GM19238 (cell line): ENCODE results near the gene GNS.
"Not testable (repeated sequence)": the region's sequence is repeated elsewhere in the genome, so short reads cannot be mapped to it uniquely, and the experiment has no call there.

ENCODE experiments used
- DNase-seq: peaks from one replicate; pipeline ENCODE4 v3.0.0; 2011; ENCODE audit warnings: low spot score; ENCODE audit not compliant: insufficient read length

GNS gene

DNA sequence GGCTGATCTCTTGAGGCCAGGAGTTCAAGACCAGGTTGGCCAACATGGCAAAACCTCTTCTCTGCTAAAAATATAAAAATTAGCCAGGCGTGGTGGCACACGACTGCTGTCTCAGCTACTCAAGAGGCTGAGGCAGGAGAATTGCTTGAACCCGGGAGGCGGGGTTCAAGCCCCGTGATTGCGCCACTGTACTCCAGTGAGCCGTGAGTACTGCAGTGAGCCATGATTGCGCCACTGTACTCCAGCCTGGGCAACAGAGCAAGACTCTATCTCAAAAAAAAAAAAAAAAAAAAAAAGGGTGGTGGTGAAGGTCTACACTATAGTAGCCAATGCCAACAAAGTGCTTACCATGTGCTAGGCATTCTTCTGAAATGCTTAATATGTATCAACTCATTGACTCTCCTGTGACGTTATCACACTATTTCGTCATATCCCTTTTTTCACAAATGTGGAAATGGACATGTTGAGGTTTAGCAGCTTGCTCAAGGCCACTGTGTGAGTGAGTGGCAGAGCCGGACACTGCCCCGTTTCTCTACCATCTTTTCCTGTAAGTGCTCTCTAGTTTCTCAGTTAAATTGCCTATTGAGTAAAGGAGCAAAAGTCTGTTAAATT lies 59.6 kb downstream of the GNS start:
- no peak for DNase-seq

DNA sequence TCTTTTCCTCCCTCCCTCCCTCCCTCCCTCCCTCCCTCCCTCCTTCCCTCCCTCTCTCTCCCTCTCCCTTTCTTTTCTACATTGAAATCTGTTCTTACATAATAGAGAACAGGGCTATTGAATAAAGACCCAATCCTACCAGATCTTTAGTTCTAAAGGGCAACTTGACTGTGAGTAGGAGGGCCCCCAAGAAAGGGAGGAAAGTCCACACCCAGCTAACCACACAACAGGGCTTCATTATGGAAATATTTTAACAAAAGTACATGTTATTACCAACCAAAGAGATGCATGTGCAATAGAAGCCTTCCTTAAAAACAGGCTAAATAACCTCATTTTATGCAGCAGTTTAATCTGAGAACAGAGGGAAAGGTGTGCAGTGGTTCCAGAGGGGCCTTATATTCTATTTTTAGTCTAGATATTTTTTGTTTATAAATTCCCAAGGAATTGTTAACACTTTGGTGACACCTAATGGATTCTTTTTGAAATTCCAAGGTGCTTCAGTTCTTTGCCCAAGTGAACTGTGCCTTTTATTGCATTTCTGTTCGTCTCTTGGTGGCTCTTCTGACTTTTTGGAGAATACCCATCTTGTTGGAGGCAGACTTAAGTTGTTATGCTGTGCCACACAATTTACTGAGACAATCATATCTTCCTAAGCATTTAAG lies 63.0 kb downstream of the GNS start:
- no peak for DNase-seq

DNA sequence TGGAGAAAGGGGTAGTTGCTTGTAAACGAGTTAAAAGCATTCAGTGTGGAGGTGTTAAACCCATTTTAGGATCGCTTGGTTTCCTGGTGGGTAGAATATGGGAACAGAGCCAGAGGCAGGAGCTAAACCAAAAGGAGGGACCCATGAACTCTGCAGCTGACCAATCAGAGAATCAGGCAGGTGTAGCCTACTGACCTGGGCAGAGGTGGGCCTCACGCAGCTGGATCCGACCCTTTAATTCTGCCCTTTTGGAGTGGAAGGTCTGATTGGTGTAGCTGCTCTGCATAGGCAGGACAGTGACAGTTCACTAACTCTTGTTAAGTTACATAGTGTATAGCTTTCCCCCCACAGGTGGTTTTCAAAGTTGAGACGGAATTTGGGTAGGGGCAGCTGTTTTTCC lies 63.7 kb downstream of the GNS start:
- DNase-seq = no peak

DNA sequence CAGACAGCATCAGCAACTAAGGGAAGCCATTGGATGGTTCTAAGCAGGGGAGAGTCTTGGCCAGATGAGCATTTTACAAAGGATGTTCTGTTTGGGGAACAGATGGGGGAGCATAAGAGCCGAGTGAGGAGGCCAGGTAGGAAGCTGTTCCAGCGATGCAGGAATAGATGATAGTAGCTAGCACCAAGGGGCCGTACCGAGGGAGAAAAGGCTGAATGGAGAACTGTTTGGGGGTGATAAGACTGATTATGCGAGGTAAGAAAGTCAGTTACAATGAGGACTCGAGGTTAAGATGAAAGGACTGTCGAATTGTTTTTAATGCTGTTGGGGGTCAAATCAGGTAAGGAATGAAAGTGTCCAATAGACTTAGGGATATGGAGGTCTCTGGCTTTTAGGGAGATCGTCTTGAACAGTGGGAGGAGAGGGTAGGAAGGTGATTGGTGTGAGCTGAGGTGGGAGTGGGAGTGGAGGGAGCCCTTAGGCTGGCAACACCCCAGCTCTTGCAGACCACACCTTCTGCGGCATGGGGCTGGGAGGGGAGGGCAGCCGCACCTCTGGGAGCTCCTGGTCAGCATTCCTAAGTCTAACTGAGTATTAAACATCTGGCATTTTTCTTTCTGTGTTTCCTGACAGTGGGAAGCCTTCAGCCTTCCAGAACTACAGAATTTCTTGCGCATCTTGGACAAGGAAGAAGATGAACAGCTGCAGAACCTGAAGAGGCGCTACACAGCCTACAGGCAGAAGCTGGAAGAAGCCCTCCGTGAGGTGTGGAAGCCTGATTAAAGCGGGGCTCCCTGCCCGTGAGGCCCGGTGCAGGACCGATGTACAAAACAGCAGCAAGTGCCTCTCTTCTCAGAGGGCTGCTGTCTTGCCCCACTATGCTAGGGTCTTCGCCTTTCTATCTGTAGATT lies 64.8 kb downstream of the GNS start:
- DNase-seq = no peak

DNA sequence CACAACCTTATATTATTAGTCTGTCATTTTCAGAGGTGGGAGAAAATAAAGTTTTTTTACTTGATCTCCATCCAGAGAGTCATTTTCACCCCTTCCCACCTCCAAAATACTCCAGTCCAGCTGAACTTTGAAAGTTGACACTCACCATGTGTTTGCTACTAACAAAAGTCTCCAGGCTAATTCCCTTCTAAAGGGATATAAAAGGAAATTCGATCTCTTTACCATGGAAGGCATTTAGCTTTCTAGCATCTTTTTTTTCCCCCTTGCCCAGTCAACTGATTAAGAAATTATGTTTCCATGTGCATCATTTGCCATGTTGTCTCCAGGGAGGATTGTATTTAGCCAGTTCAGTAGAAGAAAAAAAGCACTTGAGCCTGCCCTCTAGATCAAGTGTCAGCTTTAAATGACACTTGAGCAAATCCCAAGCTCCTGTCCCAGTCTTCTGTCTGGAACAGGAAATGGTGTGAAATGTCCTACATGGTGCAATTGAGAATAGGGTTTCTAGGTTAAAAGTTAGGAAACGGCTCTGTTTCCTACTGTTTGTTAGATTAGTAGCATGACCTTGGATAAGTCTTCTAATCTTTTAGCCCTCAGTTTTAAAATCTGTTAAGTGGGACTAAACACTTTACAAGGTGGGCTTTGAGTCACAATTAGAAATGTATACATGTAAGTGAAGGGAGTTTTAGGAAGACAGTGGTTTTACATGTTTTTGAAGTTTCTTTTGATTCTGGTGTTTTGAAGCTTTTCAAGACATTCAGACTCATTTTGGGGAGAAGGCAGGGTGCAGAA lies 67.2 kb downstream of the GNS start:
- DNase-seq = no peak

DNA sequence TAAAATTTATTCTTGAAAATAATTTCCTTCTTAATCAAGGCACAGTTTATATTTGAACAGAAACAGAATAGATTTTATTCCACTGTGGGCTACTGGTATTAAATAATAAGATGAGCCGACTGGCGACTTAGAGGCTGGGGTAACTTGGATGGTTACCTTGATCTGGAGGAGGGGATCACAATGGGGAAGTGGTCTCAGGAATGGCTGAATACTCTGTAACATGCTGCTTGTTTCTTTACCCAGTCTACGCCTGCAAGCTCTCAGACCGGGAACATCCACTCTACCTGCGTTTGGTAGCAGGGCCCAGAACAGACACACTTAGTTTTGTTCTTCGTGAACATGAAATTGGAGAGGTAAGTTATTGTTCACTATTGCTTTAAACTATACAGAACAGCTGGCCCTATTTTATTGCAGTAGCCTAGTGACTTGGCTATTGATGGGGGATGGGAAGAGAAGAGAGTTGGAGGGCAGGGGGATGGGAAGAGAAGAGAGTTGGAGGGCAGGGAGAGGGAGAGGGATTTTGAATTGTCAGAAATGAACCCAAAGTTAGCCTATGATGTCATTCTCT lies 67.9 kb downstream of the GNS start:
- no peak for DNase-seq

DNA sequence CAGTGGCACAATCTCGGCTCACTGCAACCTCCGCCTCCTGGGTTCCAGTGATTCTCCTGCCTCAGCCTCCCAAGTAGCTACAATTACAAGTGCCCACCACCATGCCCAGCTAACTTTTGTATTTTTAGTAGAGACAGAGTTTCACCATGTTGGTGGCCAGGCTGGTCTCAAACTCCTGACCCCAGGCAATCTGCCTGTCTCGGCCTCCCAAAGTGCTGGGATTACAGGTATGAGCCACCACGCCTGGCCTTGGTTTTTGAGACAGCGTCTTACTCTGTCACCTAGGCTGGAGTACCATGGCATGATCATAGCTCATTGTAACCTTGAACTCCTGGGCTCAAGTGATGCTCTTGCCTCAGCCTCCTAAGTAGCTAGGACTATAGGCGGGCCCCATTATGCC lies 69.0 kb downstream of the GNS start:
- not testable (repeated sequence) for DNase-seq

DNA sequence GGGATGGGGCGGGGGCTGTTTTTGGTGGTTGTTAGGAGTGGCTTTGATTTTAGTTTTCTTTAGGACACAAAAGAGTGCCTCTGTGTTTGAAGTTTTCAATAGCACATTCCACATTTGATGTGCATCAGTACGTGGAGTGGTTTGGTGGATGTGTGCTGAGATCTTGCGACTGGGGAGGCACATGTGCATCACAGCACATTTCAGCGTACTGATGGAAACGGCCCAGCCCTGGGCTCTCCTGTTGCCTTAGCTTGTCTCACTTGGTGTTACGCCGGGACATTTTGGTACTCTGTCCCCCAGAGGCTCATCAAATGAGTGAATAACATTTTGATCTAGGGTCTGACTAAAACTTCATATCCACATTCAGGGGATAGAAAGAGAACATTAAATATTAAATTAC lies 70.5 kb downstream of the GNS start:
- no peak for DNase-seq

DNA sequence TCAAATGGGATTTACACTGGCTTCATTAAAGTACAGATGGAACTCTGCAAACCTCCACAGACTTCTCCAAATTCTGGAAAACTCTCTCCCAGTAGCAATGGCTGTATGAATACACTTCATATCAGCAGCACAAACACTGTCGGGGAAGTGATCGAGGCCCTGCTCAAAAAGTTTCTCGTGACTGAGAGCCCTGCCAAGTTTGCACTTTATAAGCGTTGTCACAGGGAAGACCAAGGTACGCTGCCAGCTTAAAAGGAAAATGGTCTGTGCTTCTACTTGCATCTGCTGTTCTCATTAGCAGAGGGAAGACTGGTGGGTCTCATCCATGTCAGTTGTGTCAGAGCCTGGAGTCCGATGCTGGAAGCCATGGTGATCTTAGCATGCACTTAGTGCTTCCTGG lies 71.0 kb downstream of the GNS start:
- no peak for DNase-seq

DNA sequence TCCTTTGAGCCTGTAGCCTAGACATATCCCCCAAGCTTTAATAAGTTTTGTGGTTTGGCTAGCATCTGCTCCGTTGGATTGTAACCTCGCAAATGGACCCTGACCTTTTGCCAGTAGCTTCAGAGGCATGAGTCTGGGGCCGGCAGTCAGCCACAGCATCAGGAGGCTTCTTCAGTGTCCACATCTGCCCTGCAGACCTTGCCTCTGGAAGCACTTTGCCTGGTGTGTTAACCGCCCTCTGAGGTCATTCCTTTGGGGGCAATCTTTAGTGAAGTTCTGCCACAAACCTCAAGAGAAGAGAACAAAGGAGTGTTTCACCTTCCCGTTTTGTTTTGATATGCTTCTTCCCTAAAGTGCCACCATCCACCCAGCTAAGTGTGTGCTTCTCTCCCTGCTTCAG lies 71.4 kb downstream of the GNS start:
- DNase-seq = no peak

DNA sequence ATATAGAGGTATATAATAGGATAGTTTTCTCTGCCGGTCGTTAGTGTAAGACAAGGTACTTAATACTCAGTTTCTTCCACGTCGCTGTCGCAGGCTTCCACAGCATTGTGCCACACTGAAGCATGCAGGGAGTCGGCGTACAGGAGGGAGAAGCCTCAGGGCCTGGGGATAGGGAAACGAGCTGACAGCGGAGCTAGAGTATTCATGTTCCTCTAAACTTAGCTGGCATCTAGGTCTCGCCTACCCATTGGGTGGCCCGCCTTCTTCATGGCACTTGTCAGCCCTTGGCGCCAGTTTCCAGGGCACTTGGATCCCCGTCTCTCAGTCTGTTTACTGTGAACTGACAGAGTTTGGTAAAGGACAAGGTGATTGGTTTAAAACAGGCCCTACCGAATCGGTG lies 73.6 kb downstream of the GNS start:
- DNase-seq = no peak

DNA sequence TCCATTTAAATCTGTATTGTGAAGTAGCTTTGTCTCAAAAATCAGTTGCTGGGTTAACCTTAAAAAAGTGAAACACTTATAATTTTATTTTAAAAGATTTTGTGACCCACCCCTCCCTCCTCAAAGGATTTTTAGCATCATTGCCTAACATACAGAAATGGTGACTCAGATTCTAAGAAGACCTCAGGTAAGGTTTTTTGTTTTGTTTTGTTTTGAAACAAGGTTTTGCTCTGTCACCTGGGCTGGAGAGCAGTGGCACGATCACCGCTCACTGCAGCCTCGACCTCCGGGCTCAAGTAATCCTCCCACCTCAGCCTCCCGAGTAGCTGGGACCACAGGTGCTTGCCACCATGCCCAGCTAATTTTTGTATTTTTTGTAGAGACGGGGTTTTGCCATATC lies 74.2 kb downstream of the GNS start:
- no peak for DNase-seq

DNA sequence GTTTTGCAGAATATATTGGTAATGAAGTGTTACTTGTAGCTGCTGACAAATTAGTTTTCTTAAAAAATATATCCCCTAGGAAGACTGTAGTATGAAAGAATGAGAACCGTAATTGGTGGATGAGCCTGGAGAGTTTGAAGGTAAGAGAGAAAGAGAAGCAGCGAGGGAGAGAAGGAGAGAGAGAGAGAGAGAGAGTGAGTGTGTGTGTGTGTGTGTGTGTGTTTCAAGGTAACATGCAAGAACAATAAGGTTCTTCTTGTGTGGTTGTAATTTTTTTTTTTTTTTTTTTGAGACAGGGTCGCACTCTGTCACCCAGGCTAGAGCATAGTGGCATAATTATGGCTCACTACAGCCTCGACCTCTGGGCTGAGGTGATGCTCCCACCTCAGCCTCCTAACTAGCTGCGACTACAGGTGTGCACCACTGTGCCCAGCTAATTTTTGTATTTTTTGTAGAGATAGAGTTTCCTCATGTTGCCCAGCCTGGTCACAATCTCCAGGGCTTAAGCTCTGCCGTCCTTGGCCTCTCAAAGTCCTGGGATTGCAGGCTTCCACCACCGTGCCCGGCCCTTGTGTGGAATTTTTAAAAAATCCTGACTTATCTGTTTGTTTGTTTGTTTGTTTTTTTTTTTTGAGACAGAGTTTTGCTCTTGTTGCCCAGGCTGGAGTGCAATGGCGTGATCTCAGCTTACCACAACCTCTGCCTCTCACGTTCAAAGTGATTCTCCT lies 75.2 kb downstream of the GNS start:
- DNase-seq = no peak

DNA sequence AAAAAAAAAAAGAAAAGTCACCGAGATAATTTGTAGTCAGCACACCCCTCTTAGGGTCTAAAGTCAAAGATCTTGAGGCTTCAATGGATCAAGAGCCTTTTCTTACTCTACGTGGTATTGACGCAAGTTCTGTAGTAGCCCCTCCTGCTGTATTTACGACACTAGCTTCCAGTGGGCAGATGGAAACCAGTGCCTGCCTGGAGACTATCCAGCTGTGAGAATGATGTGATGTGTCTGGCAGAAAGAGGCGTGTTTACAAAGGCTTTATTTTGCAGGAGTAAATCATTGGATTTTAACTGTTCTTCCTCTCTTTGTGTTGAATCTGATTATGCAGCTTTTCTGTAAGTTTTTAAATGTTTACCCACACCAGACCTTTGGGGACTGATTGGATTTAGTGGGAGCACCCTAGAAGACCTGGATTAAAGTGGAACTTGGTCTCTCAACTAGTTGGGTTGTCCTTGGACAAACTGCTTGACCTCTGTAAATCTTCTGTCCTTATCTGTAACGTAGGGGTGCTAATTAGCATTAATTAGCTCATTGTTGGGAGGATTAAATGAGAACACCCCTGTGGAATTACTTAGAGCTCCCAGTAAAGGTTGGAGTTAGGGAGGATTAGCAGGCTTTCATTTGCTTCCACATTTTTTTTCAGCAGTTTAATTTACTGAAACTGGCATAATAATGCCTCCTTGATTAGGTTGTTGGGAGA lies 76.5 kb downstream of the GNS start:
- no peak for DNase-seq

DNA sequence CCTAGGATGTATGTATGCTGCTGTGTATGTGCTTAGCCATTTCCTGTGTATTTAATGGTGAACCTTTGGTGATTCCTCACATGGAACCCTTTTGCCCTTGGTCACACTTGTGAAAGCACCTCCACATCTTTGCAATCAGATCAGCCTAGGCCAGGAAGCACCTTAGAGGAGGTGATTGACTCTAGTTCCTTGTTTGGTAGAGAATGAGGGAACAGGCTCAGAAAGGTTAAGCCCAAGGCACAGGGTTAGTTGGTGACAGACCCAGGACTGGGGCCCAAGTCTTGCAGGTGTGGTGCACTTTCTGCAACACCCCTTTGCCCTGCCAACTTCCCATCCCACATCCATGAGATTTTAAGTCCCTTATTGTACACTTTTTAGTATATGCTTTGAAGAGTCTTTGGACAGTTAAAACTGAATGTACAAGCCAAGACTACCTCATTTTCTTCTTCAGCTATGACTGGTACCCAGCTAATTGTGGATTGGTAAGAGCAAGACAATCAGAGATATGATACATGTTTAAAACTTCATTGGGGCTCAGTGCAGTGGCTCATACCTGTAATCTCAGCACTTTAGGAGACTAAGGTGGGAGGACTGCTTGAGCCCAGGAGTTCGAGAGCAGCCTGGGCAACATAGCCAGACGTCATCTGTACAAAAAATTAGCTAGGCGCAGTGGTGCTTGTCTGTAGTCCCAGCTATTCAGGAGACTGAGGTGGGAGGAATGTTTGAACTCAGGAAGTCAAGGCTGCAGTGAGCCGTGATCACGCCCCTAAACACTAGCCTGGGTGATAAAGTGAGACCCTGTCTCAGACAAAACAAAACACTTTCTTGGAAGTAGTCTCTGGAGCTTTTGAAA lies 77.8 kb downstream of the GNS start:
- DNase-seq = no peak

DNA sequence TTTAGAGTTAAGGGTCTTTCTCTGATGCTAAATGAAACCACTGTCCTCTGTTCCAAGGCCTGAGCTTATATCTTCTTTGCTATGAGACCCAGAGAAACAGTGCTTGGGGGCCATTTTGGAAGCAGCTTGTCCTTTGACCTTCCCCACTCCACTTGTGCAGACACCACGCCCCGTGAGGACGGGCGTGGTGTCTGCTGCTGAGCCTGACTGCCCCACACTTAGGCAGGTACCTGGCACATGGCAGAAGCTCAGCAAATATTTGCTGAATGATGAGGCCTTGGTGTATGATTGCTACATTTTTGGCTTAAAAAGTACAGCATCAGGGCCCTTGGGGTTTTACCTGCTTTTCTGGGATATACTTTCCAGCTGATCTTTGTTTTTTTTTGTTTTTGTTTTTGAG lies 79.0 kb downstream of the GNS start:
- DNase-seq = no peak

DNA sequence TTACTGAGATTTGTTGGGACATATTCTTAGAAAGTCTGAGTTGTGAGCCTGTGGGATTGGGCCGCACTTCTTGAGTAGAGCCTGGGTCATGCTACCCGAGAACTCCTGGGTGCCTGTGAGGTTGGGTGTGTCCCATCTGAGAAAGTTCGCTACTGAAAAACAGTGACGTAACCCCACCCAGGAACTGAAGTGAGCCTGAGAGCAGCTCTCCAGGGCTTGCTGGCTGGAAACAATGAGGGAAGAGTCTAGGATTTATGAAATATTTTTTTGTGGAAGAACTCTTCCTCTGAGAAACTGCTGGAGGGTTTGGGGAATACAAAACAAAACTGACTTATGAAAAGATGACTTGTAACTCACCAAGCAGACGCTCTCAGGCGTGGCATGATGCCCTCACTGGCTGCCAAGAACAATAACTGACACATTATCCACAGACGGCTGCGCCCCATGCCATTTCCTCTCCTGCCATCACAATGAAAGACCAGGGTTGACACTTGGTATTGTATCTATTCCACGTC lies 79.7 kb downstream of the GNS start:
- DNase-seq = no peak

DNA sequence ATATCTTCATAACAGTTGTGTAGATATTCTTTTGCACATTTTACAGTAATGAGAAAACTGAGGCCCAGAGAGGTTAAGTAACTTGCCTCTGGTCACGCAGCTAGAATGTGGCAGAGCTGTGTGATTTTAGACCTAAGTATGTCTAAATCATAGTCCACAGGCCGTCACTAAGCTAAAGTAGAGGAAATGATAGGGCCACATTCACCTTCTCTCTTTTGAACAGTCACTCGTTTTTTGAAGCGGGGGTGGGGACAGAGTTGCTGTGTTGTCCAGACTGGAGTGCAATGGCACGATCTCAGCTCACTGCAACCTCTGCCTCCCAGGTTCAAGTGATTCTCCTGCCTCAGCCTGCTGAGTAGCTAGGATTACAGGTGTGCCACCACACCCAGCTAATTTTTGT lies 80.4 kb downstream of the GNS start:
- no peak for DNase-seq

DNA sequence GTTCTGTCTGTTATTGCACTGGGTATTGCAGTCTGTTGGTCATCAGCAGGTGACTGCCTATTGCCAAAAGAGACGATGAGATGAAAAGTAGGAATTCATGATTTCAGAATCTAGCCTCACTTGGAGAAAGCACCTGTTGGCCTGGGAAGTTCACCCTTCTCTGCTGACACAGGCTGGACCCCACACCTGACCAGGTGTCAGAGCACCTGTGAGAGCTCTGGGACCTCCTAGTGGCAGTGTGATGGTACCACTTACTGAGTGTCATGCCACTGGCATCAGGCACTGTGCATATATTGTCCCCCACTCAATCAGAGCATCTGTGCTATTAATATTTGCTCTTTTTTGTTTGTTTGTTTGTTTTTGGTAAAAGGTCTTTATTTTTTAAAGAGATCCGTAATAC lies 81.0 kb downstream of the GNS start:
- DNase-seq = no peak
